ENCODE measurements around the gene WDR86.
A peak's percentile ranks its signal among the peaks of the same experiment; 100 is the strongest.

Gene WDR86

DNA sequence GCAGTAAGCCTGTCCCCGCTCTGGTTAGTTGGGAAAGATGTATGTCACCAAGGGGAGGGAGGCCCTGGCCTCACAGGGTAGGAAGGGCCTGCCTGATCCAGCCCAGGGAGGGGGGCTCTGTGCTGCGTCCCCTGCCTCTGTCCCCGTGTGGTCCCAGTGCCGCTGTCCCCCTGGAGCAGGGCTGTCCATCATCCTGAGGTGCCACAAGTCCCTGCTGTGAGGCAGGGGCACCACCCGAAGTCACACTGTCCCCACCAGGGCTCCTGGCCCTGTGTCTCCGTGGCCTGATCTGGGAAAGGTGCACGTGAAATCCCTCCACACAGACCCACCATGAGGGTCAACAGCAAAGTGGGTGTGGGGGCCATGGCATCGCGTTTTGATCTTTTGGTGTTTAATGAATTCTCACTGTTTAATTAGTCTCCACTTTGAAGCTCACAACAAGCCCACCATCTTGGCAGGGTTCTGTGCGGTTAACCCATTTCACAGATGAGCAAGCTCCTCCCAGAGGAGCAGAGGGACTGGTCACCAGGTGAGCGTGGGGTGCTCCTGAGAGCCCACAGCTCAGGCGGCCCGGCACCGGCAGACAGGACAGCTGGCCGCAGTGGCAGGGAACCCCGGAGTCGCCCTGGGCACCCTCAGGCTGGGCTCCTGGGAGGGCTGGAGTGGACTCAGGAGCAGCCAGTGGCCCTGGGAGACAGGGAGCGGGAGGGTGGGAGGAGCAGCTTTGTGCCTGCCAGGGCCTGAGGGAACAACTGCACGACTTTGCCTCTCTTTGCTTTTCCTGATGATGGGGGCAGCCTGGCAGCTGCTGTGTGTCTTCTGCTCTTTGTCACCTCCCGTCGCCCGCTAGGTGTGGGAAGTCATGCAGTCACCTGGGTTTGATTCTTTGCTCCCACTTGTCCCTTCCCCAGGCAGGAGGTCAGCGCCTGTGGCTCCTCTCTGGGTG is 42.1 kb upstream of the WDR86 start:
- H3K4me3 ChIP-seq (ENCODE audit: low read depth in 1 of 5, low read length in 5 of 5) = no peak overlapping the region
- no peak overlapping the region for H3K27ac ChIP-seq (ENCODE audit: low read depth, low read length)
- no peak overlapping the region for H3K9ac ChIP-seq (ENCODE audit: low read length in 5 of 5)
- peaks cover 0 to 14% (median 7%) of the 10 kb centered on the region in 5 donors for H3K4me1 ChIP-seq (ENCODE audit: control insufficient read depth in 5 of 5, insufficient read depth in 5 of 5, low read length in 5 of 5)
- H3K9me3 ChIP-seq (ENCODE audit: control insufficient read depth in 5 of 5, low read length in 5 of 5) = no peaks in the 10 kb centered on the region
- no peaks in the 10 kb centered on the region for H3K36me3 ChIP-seq (ENCODE audit: control insufficient read depth in 5 of 5, insufficient read depth in 5 of 5, low read length in 5 of 5)
- H3K27me3 ChIP-seq (ENCODE audit: control insufficient read depth in 5 of 5, insufficient read depth in 4 of 5, low read length in 5 of 5) = no peaks in the 10 kb centered on the region

GRCh38 chr7:151451156-151451555 is 41.3 kb upstream of the WDR86 start:
- H3K36me3 ChIP-seq (ENCODE audit: control insufficient read depth in 5 of 5, insufficient read depth in 5 of 5, low read length in 5 of 5) = no peaks in the 10 kb centered on the region
- no peaks in the 10 kb centered on the region for H3K27me3 ChIP-seq (ENCODE audit: control insufficient read depth in 5 of 5, insufficient read depth in 4 of 5, low read length in 5 of 5)
- H3K9ac ChIP-seq (ENCODE audit: low read length in 5 of 5) = no peak overlapping the region
- H3K9me3 ChIP-seq (ENCODE audit: control insufficient read depth in 5 of 5, low read length in 5 of 5) = no peaks in the 10 kb centered on the region
- H3K4me1 ChIP-seq (ENCODE audit: control insufficient read depth in 5 of 5, insufficient read depth in 5 of 5, low read length in 5 of 5) = peaks cover 0 to 8% (median 6%) of the 10 kb centered on the region in 5 donors
- H3K27ac ChIP-seq (ENCODE audit: low read depth, low read length) = no peak overlapping the region
- no peak overlapping the region for H3K4me3 ChIP-seq (ENCODE audit: low read depth in 1 of 5, low read length in 5 of 5)

GRCh38 chr7:151449990-151450389 is 40.2 kb upstream of the WDR86 start:
- no peaks in the 10 kb centered on the region for H3K27me3 ChIP-seq (ENCODE audit: control insufficient read depth in 5 of 5, insufficient read depth in 4 of 5, low read length in 5 of 5)
- H3K4me1 ChIP-seq (ENCODE audit: control insufficient read depth in 5 of 5, insufficient read depth in 5 of 5, low read length in 5 of 5) = peaks cover 0 to 8% (median 6%) of the 10 kb centered on the region in 5 donors
- no peaks in the 10 kb centered on the region for H3K36me3 ChIP-seq (ENCODE audit: control insufficient read depth in 5 of 5, insufficient read depth in 5 of 5, low read length in 5 of 5)
- no peak overlapping the region for H3K4me3 ChIP-seq (ENCODE audit: low read depth in 1 of 5, low read length in 5 of 5)
- no peak overlapping the region for H3K27ac ChIP-seq (ENCODE audit: low read depth, low read length)
- no peaks in the 10 kb centered on the region for H3K9me3 ChIP-seq (ENCODE audit: control insufficient read depth in 5 of 5, low read length in 5 of 5)
- H3K9ac ChIP-seq (ENCODE audit: low read length in 5 of 5) = no peak overlapping the region

DNA sequence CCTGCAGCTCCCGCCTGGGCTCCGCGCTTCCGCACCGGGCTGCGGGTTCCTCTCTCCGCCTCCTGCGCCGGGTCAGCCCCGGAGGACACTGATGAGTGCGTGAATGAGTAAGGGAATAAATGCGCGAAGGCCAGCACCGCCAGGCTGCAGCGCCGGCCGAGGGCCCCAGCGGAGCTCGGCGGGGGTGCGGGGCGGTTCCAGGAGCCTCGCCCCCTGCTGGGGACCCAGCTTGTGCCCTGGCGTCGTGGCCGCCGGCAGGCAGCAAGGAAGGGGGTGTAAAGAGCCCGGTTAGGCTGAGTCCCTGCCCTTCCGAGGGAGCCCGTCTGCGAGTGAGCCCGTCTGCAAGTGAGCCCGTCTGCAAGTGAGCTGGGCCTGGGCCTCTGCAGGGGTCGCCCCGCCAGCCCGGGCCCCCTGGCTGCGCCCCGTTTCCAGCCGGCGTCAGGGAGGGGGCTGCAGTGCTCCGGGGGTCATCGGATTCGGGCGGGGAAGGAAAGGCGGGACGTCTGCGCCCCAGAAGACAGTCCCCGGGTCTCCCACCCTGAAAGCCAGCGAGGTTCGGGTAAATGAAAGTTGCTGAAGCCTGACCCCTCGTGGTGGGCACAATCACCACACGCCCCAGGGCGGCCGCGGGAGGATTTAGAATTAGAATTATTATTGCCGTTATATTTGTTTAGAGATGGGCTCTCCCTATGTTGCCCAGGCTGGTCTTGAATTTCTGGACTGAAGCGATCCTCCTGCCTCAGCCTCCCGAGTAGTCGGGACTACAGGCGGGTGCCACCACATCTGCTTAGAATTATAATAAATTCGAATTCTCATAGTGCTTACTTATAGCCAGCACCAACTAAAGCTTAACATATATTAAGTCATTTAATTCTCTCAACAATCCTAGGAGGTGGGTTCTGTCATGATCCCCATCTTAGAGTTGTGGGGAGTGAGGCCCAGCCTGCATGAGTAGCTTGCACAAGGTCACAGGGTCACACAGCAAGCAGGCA is 38.7 kb upstream of the WDR86 start:
- no peaks in the 10 kb centered on the region for H3K9me3 ChIP-seq (ENCODE audit: control insufficient read depth in 5 of 5, low read length in 5 of 5)
- H3K27me3 ChIP-seq (ENCODE audit: control insufficient read depth in 5 of 5, insufficient read depth in 4 of 5, low read length in 5 of 5) = no peaks in the 10 kb centered on the region
- H3K36me3 ChIP-seq (ENCODE audit: control insufficient read depth in 5 of 5, insufficient read depth in 5 of 5, low read length in 5 of 5) = no peaks in the 10 kb centered on the region
- H3K9ac ChIP-seq (ENCODE audit: low read length in 5 of 5) = peak overlapping the region in 4 of 5 donors; percentile 48 to 75 (median 64)
- peak overlapping the region in 4 of 5 donors; percentile 65 to 69 (median 66) for H3K4me3 ChIP-seq (ENCODE audit: low read depth in 1 of 5, low read length in 5 of 5)
- H3K27ac ChIP-seq (ENCODE audit: low read depth, low read length) = peak overlapping the region; percentile 60
- H3K4me1 ChIP-seq (ENCODE audit: control insufficient read depth in 5 of 5, insufficient read depth in 5 of 5, low read length in 5 of 5) = peaks cover 0 to 8% (median 6%) of the 10 kb centered on the region in 5 donors

- peaks cover 0 to 8% (median 6%) of the 10 kb centered on the region in 5 donors for H3K4me1 ChIP-seq (ENCODE audit: control insufficient read depth in 5 of 5, insufficient read depth in 5 of 5, low read length in 5 of 5)
- no peaks in the 10 kb centered on the region for H3K36me3 ChIP-seq (ENCODE audit: control insufficient read depth in 5 of 5, insufficient read depth in 5 of 5, low read length in 5 of 5)
- peak overlapping the region in 4 of 5 donors; percentile 65 to 69 (median 66) for H3K4me3 ChIP-seq (ENCODE audit: low read depth in 1 of 5, low read length in 5 of 5)
- no peak overlapping the region for H3K27ac ChIP-seq (ENCODE audit: low read depth, low read length)
- peak overlapping the region in 4 of 5 donors; percentile 48 to 75 (median 64) for H3K9ac ChIP-seq (ENCODE audit: low read length in 5 of 5)
- no peaks in the 10 kb centered on the region for H3K27me3 ChIP-seq (ENCODE audit: control insufficient read depth in 5 of 5, insufficient read depth in 4 of 5, low read length in 5 of 5)
- peaks cover 0 to 2% (median 0%) of the 10 kb centered on the region in 5 donors for H3K9me3 ChIP-seq (ENCODE audit: control insufficient read depth in 5 of 5, low read length in 5 of 5)
Observed at GRCh38 chr7:151447901-151448260, 38.0 kb upstream of the WDR86 start.

DNA sequence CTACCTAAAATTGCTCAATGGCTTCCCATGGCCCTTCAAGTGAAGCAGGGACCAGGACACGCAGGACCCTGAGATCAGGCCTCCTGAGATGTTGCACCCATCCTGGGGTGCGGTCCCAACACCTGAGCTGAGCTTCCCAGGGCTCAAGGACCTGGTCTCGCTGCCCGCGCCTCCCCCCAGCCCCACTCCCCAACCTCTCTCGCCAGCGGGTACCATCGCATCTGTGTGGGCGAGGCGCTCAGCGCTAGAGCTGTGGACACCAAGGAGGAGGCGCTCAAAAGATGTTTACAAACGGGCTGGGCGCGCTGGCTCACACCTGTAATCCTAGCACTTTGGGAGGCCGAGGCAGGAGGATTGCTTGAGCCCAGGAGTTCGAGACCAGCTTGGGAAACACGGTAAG is 37.5 kb upstream of the WDR86 start:
- H3K36me3 ChIP-seq (ENCODE audit: control insufficient read depth in 5 of 5, insufficient read depth in 5 of 5, low read length in 5 of 5) = no peaks in the 10 kb centered on the region

GRCh38 chr7:151446412-151446811 is 36.6 kb upstream of the WDR86 start:
- no peaks in the 10 kb centered on the region for H3K27me3 ChIP-seq (ENCODE audit: control insufficient read depth in 5 of 5, insufficient read depth in 4 of 5, low read length in 5 of 5)
- no peaks in the 10 kb centered on the region for H3K36me3 ChIP-seq (ENCODE audit: control insufficient read depth in 5 of 5, insufficient read depth in 5 of 5, low read length in 5 of 5)
- peaks cover 0 to 14% (median 14%) of the 10 kb centered on the region in 5 donors for H3K4me1 ChIP-seq (ENCODE audit: control insufficient read depth in 5 of 5, insufficient read depth in 5 of 5, low read length in 5 of 5)
- peaks cover 0 to 5% (median 0%) of the 10 kb centered on the region in 5 donors for H3K9me3 ChIP-seq (ENCODE audit: control insufficient read depth in 5 of 5, low read length in 5 of 5)
- H3K27ac ChIP-seq (ENCODE audit: low read depth, low read length) = no peak overlapping the region
- no peak overlapping the region for H3K9ac ChIP-seq (ENCODE audit: low read length in 5 of 5)
- no peak overlapping the region for H3K4me3 ChIP-seq (ENCODE audit: low read depth in 1 of 5, low read length in 5 of 5)

More for the DNA sequence above, 37.5 kb upstream of the WDR86 start:
- Histone ChIP-seq H3K4me1 (ENCODE audit: control insufficient read depth in 5 of 5, insufficient read depth in 5 of 5, low read length in 5 of 5) (peaks cover 0 to 8% (median 6%) of the 10 kb centered on the region in 5 donors), H3K9me3 (ENCODE audit: control insufficient read depth in 5 of 5, low read length in 5 of 5) (peaks cover 0 to 5% (median 0%) of the 10 kb centered on the region in 5 donors), H3K9ac (ENCODE audit: low read length in 5 of 5) (no peak overlapping the region), H3K4me3 (ENCODE audit: low read depth in 1 of 5, low read length in 5 of 5) (no peak overlapping the region), H3K27ac (ENCODE audit: low read depth, low read length) (no peak overlapping the region), H3K27me3 (ENCODE audit: control insufficient read depth in 5 of 5, insufficient read depth in 4 of 5, low read length in 5 of 5) (no peaks in the 10 kb centered on the region)

DNA sequence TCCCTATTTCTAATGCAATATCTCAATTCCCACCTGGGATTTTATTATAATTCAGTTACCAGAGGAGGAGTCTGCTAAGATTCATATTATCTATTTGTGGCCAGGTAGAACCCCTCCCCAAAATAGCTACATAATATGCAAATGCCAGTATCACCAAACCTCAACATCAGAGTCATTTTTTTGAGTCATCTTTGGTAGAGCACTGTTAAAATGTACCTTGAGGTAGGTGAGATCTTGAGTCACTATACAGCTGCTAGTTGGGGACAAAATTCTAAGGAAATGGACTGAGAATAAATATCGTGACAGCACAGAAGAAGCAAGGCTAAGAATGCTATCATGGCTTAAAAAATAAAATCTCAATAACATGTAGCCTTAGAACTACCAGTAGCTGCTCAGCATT is 34.8 kb upstream of the WDR86 start:
- peaks cover 0 to 8% (median 0%) of the 10 kb centered on the region in 5 donors for H3K27me3 ChIP-seq (ENCODE audit: control insufficient read depth in 5 of 5, insufficient read depth in 4 of 5, low read length in 5 of 5)
- H3K36me3 ChIP-seq (ENCODE audit: control insufficient read depth in 5 of 5, insufficient read depth in 5 of 5, low read length in 5 of 5) = no peaks in the 10 kb centered on the region
- no peak overlapping the region for H3K27ac ChIP-seq (ENCODE audit: low read depth, low read length)
- H3K4me1 ChIP-seq (ENCODE audit: control insufficient read depth in 5 of 5, insufficient read depth in 5 of 5, low read length in 5 of 5) = peaks cover 0 to 32% (median 29%) of the 10 kb centered on the region in 5 donors
- no peak overlapping the region for H3K4me3 ChIP-seq (ENCODE audit: low read depth in 1 of 5, low read length in 5 of 5)
- peaks cover 0 to 5% (median 0%) of the 10 kb centered on the region in 5 donors for H3K9me3 ChIP-seq (ENCODE audit: control insufficient read depth in 5 of 5, low read length in 5 of 5)
- H3K9ac ChIP-seq (ENCODE audit: low read length in 5 of 5) = no peak overlapping the region

- Histone ChIP-seq H3K27ac (ENCODE audit: low read depth, low read length) (no peak overlapping the region), H3K4me3 (ENCODE audit: low read depth in 1 of 5, low read length in 5 of 5) (no peak overlapping the region), H3K4me1 (ENCODE audit: control insufficient read depth in 5 of 5, insufficient read depth in 5 of 5, low read length in 5 of 5) (peaks cover 0 to 29% (median 25%) of the 10 kb centered on the region in 5 donors), H3K27me3 (ENCODE audit: control insufficient read depth in 5 of 5, insufficient read depth in 4 of 5, low read length in 5 of 5) (peaks cover 0 to 11% (median 0%) of the 10 kb centered on the region in 5 donors), H3K36me3 (ENCODE audit: control insufficient read depth in 5 of 5, insufficient read depth in 5 of 5, low read length in 5 of 5) (no peaks in the 10 kb centered on the region), H3K9ac (ENCODE audit: low read length in 5 of 5) (no peak overlapping the region), H3K9me3 (ENCODE audit: control insufficient read depth in 5 of 5, low read length in 5 of 5) (peaks cover 0 to 5% (median 0%) of the 10 kb centered on the region in 5 donors)
Observed at GRCh38 chr7:151442776-151443496, 33.1 kb upstream of the WDR86 start.
